HFFc6 (cell line): ENCODE data around the gene KRT1. TPM values are rescaled to one million over a fixed set of nuclear protein-coding genes. Genes with fewer than 3 reads are reported as not detected.

Experiments
- DNase-seq: peaks from one replicate; pipeline ENCODE4 v3.0.0-alpha.2; 2018
- H3K27ac Mint-ChIP-seq: 2 replicates; pipeline ENCODE4 v1.8.0; 2020; ENCODE audit warnings: mild to moderate bottlenecking, mixed read lengths
- H3K27me3 Mint-ChIP-seq: 2 replicates; pipeline ENCODE4 v1.8.0; 2021; ENCODE audit warnings: mild to moderate bottlenecking, moderate library complexity, mixed read lengths; ENCODE audit not compliant: insufficient read depth
- H3K36me3 Mint-ChIP-seq: 2 replicates; pipeline ENCODE4 v1.8.0; 2021; ENCODE audit warnings: low read depth, mixed read lengths
- H3K4me1 Mint-ChIP-seq: 2 replicates; pipeline ENCODE4 v1.8.0; 2020; ENCODE audit warnings: low read depth, mixed read lengths
- H3K4me3 Mint-ChIP-seq: 2 replicates; pipeline ENCODE4 v1.8.0; 2020; ENCODE audit warnings: mild to moderate bottlenecking, moderate library complexity, mixed read lengths
- H3K9me3 Mint-ChIP-seq: 2 replicates; pipeline ENCODE4 v1.8.0; 2020; ENCODE audit warnings: mild to moderate bottlenecking, mixed read lengths
- CTCF ChIP-seq: fragments of 200-600 bp; sonication (generic); IDR thresholded peaks from 2 replicates; pipeline ENCODE4 v1.5.0; 2021; ENCODE audit warnings: antibody characterized with exemption, mild to moderate bottlenecking
- total RNA-seq, 6 experiments: library from RNA; stranded (reverse); fragmentation: NEBNext Ultra II Directional; extraction: Animal tissue kit (Norgen Biotek cat#: 25700); gene quantifications; 2 replicates in 1 of 6; 3 replicates in 5 of 6; pipeline ENCODE4 v1.2.3, GENCODE V29; 2021

The KRT1 gene
- total RNA-seq, 6 experiments from 2014 or later: not detected

- no peaks in the 10 kb centered on the region for H3K4me1 Mint-ChIP-seq
- no peaks in the 10 kb centered on the region for H3K36me3 Mint-ChIP-seq
- no peaks in the 10 kb centered on the region for H3K9me3 Mint-ChIP-seq
- no peak overlapping the region for H3K4me3 Mint-ChIP-seq
- peaks cover 49% of the 10 kb centered on the region for H3K27me3 Mint-ChIP-seq
- TF ChIP-seq CTCF: no peak
- H3K27ac Mint-ChIP-seq: no peak overlapping the region
- DNase-seq: no peak
Observed at GRCh38 chr12:52628841-52629240, 51.4 kb downstream of the KRT1 start.

- peaks cover 48% of the 10 kb centered on the region for H3K27me3 Mint-ChIP-seq
- no peak for DNase-seq
- H3K4me3 Mint-ChIP-seq: no peak overlapping the region
- no peaks in the 10 kb centered on the region for H3K9me3 Mint-ChIP-seq
- no peak for TF ChIP-seq CTCF
- no peak overlapping the region for H3K27ac Mint-ChIP-seq
- no peaks in the 10 kb centered on the region for H3K36me3 Mint-ChIP-seq
- no peaks in the 10 kb centered on the region for H3K4me1 Mint-ChIP-seq
Observed at GRCh38 chr12:52628111-52628507, 52.1 kb downstream of the KRT1 start.

- Mint-ChIP-seq H3K36me3 (no peaks in the 10 kb centered on the region), H3K4me3 (no peak overlapping the region), H3K4me1 (no peaks in the 10 kb centered on the region), H3K27ac (no peak overlapping the region), H3K27me3 (peaks cover 51% of the 10 kb centered on the region), H3K9me3 (no peaks in the 10 kb centered on the region)
- TF ChIP-seq CTCF: no peak
- DNase-seq: no peak
Observed at GRCh38 chr12:52627395-52628110, 52.7 kb downstream of the KRT1 start.

Other genes starting within 250 kb of the KRT1 start
- gene KRT75, start 246.0 kb downstream of the KRT1 start, total RNA-seq: not detected
- gene KRT6B, start 228.3 kb downstream of the KRT1 start, total RNA-seq: not detected
- gene KRT6C, start 206.6 kb downstream of the KRT1 start, total RNA-seq: not detected
- not detected for gene KRT6A, start 187.2 kb downstream of the KRT1 start, total RNA-seq
- not detected for gene KRT5, start 160.0 kb downstream of the KRT1 start, total RNA-seq
- gene KRT71, start 127.3 kb downstream of the KRT1 start, total RNA-seq: not detected
- not detected for gene KRT74, start 106.6 kb downstream of the KRT1 start, total RNA-seq
- gene KRT72, start 78.9 kb downstream of the KRT1 start, total RNA-seq: not detected
- gene KRT73, start 61.8 kb downstream of the KRT1 start, total RNA-seq: not detected
- gene KRT2, start 28.2 kb downstream of the KRT1 start, total RNA-seq: not detected
- not detected for gene KRT77, start 23.1 kb upstream of the KRT1 start, total RNA-seq
- gene KRT76, start 96.9 kb upstream of the KRT1 start, total RNA-seq: not detected
- not detected for gene KRT3, start 115.7 kb upstream of the KRT1 start, total RNA-seq
- under 1 TPM in 4 of 6 experiments, not detected in 2; 0.18 to 0.31 (median 0.30) TPM for gene KRT4, start 133.7 kb upstream of the KRT1 start, total RNA-seq
- not detected for gene KRT79, start 153.9 kb upstream of the KRT1 start, total RNA-seq
- under 1 TPM in 1 of 6 experiments, not detected in 5; 0.30 TPM for gene KRT78, start 168.6 kb upstream of the KRT1 start, total RNA-seq
- gene KRT8, start 224.7 kb upstream of the KRT1 start, total RNA-seq: 10 to 100 TPM; 41.4 to 50.4 (median 44.8) TPM